Gastroesophageal sphincter (tissue), 4 donors: ENCODE results near the gene CRKL. TPM values are rescaled to one million over a fixed set of nuclear protein-coding genes. Genes with fewer than 3 reads are reported as not detected.

Experiments used
- ATAC-seq: fragments of 150-250 bp; one replicate; pipeline ENCODE4 v1.9.1; 2016; ENCODE audit warnings: mild to moderate bottlenecking, moderate library complexity
- H3K27ac ChIP-seq, 4 donors: fragments of 200-600 bp; sonication (generic) in 3 of 4; 1 replicate in 3 of 4; 2 replicates in 1 of 4; pipeline ENCODE4 v1.5.1; 2016 to 2019
- H3K27me3 ChIP-seq: fragments of 200-600 bp; sonication (generic); one replicate; pipeline ENCODE4 v1.5.1; 2019
- H3K36me3 ChIP-seq, 2 donors: fragments of 200-600 bp; sonication (generic); one replicate each; pipeline ENCODE4 v1.5.1; 2019; ENCODE audit warnings: control low read depth in 1 of 2
- H3K4me1 ChIP-seq, 3 donors: fragments of 200-600 bp; sonication (generic); 1 replicate in 2 of 3; 2 replicates in 1 of 3; pipeline ENCODE4 v1.5.1; 2016 to 2019; ENCODE audit warnings: control low read depth in 2 of 3
- H3K4me3 ChIP-seq, 2 donors: fragments of 200-600 bp; sonication (generic); one replicate each; pipeline ENCODE4 v1.5.1; 2019; ENCODE audit warnings: mild to moderate bottlenecking in 1 of 2, moderate library complexity in 1 of 2
- H3K9me3 ChIP-seq, 3 donors: fragments of 200-600 bp; sonication (generic); one replicate each; pipeline ENCODE4 v1.5.1; 2017 to 2019; ENCODE audit warnings: control low read depth in 2 of 3
- CTCF ChIP-seq, 4 experiments: fragments of 200-600 bp in 2 of 4; fragments of 450-650 bp in 2 of 4; sonication (generic) in 1 of 4; IDR thresholded peaks; one replicate each; pipeline ENCODE4 v1.5.1; 2017 to 2019; ENCODE audit warnings: antibody characterized with exemption in 4 of 4, mild to moderate bottlenecking in 2 of 4, moderate library complexity in 2 of 4
- EP300 ChIP-seq: sonication (generic); formaldehyde crosslinking; IDR thresholded peaks from one replicate; pipeline ENCODE4 v1.6.1; 2017; ENCODE audit warnings: antibody characterized with exemption, mild to moderate bottlenecking
- POLR2A ChIP-seq, 2 donors: fragments of 450-650 bp; IDR thresholded peaks; one replicate each; pipeline ENCODE4 v1.6.1; 2017; ENCODE audit warnings: antibody characterized with exemption in 2 of 2, mild to moderate bottlenecking in 2 of 2, moderate library complexity in 1 of 2
- POLR2AphosphoS5 ChIP-seq: sonication (generic); formaldehyde crosslinking; IDR thresholded peaks from one replicate; pipeline ENCODE4 v1.6.1; 2017; ENCODE audit warnings: antibody characterized with exemption
- WGBS, 2 donors: methylation state at CpG; one replicate each; pipeline ENCODE4 v1.1.5; 2018; ENCODE audit warnings: low coverage in 1 of 2; 5-methylcytosine and 5-hydroxymethylcytosine counted together
- total RNA-seq, 4 donors: library from RNA; depleted of rRNA; stranded (reverse); fragments of >200 nt; gene quantifications; one replicate each; pipeline ENCODE4 v1.1.0, GENCODE V29; 2016

Gene CRKL
- total RNA-seq, 4 donors from 2014 or later: 42.5 to 55.8 (median 46.0) TPM

GRCh38 chr22:20988573-20989322, 71.5 kb downstream of the CRKL start:
- no peaks in the 10 kb centered on the region for H3K27me3 ChIP-seq
- no peaks in the 10 kb centered on the region for H3K9me3 ChIP-seq
- no peak for TF ChIP-seq CTCF (IDR thresholded peaks at IDR 0.05)
- no peak for TF ChIP-seq EP300
- TF ChIP-seq POLR2A (IDR thresholded peaks at IDR 0.05): no peak
- no peak for TF ChIP-seq POLR2AphosphoS5
- WGBS, 2 donors: 63% methylated on average over 2 of the region's 16 CpGs; no CpG with 5 or more reads in 1 of the 2 donors
- ATAC-seq: no peak
- peaks cover 0 to 94% of the 10 kb centered on the region in 2 donors for H3K36me3 ChIP-seq
- no peak overlapping the region for H3K27ac ChIP-seq
- no peak overlapping the region for H3K4me3 ChIP-seq
- H3K4me1 ChIP-seq: peaks cover 0 to 10% (median 3%) of the 10 kb centered on the region in 3 donors

GRCh38 chr22:20989323-20990138, 72.3 kb downstream of the CRKL start:
- no peak overlapping the region for H3K4me3 ChIP-seq
- no peak overlapping the region for H3K27ac ChIP-seq
- no peaks in the 10 kb centered on the region for H3K9me3 ChIP-seq
- H3K36me3 ChIP-seq: peaks cover 0 to 96% of the 10 kb centered on the region in 2 donors
- no peak for TF ChIP-seq EP300
- no peak for TF ChIP-seq POLR2A (IDR thresholded peaks at IDR 0.05)
- H3K4me1 ChIP-seq: peaks cover 0 to 2% (median 0%) of the 10 kb centered on the region in 3 donors
- H3K27me3 ChIP-seq: no peaks in the 10 kb centered on the region
- no peak for ATAC-seq
- WGBS, 2 donors: 71 to 77% methylated on average over 3 to 4 of the region's 17 CpGs

DNA sequence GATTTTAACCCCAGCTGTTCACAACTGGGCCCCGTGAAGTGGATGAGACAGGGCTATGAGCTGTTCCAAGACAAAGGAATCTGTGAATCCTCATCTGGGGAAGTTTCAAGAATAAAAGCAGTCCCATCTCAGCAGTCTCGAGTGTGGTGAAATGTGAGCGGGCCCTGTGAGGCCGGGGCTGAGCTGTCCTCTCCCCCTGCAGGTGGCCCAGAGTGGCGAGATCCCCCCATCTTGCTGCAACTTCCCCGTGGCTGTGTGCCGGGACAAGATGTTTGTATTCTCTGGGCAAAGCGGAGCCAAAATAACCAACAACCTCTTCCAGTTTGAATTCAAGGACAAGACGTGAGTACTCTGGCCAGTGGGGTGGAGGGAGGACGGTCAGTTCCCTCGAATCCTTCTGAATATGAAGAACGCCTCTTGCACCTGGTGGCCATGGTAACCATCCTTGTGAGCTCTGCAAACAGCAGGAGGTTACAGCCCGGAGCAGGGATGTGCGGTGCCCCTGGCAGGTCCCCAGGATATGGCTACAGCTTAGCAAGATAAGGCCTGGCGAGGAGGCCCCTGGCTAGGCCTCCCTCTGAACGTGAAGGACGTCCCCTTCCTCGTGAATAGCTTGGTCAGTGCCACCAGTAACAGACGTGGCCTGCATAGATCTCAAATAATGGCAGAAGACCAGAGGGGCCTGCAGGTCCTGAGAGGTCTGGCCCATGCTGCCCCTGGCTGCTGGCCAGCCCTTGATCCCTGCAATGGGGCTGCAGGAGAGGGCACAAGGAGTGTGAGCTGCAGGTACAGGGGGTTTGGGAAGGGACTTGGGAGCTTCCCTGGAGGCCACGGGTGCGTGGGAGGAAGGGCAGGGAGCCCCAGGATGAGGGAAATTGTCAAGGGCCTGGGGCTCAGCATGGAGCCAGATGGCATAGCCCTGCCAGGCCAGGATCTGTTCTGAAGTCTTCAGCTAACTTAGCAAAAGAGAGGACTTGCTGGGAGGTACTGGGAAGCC, 73.3 kb downstream of the CRKL start:
- no peak for ATAC-seq
- 68 to 88% methylated on average over 7 to 8 of the region's 21 CpGs for WGBS, 2 donors

GRCh38 chr22:20991252-20992055, 74.2 kb downstream of the CRKL start:
- ATAC-seq: no peak
- Histone ChIP-seq H3K27ac (no peak overlapping the region), H3K4me1 (no peaks in the 10 kb centered on the region), H3K4me3 (no peak overlapping the region), H3K36me3 (peaks cover 0 to 99% of the 10 kb centered on the region in 2 donors), H3K27me3 (no peaks in the 10 kb centered on the region), H3K9me3 (no peaks in the 10 kb centered on the region)
- 93% methylated on average over 3 of the region's 24 CpGs; no CpG with 5 or more reads in 1 of the 2 donors for WGBS, 2 donors
- no peak for TF ChIP-seq POLR2AphosphoS5
- TF ChIP-seq EP300: no peak
- no peak for TF ChIP-seq CTCF (IDR thresholded peaks at IDR 0.05)
- TF ChIP-seq POLR2A (IDR thresholded peaks at IDR 0.05): no peak

More for the DNA sequence above, 73.3 kb downstream of the CRKL start:
- Histone ChIP-seq H3K27ac (no peak overlapping the region), H3K36me3 (peaks cover 0 to 96% of the 10 kb centered on the region in 2 donors), H3K4me1 (no peaks in the 10 kb centered on the region), H3K4me3 (no peak overlapping the region), H3K27me3 (no peaks in the 10 kb centered on the region), H3K9me3 (no peaks in the 10 kb centered on the region)
- TF ChIP-seq POLR2AphosphoS5: no peak
- no peak for TF ChIP-seq CTCF (IDR thresholded peaks at IDR 0.05)
- no peak for TF ChIP-seq EP300
- TF ChIP-seq POLR2A (IDR thresholded peaks at IDR 0.05): no peak
